ENCODE results near the gene CD274. TPM values are rescaled to one million over a fixed set of nuclear protein-coding genes. Genes with fewer than 3 reads are reported as not detected.

CD274 gene
- total and polyA plus RNA-seq, 2 donors (not counting 1 experiment from before 2014, with no cell fraction given) = 3.1 to 3.3 TPM

GRCh38 chr9:5421163-5421562 lies 29.2 kb upstream of the CD274 start:
- H3K9ac ChIP-seq (ENCODE audit: insufficient read depth, low read length) = no peak overlapping the region
- H3K27ac ChIP-seq (ENCODE audit: insufficient read depth, low read length) = no peak overlapping the region
- H3K4me1 ChIP-seq (ENCODE audit: control insufficient read depth, extremely low read depth, insufficient read depth, low read length) = no peaks in the 10 kb centered on the region
- no peak overlapping the region for H3K4me2 ChIP-seq (ENCODE audit: extremely low read depth, insufficient read depth, low read length)
- H4K20me1 ChIP-seq (ENCODE audit: control insufficient read depth, extremely low read depth, insufficient read depth, low read length) = no peaks in the 10 kb centered on the region
- TF ChIP-seq EZH2 (IDR thresholded peaks at IDR 0.05; ENCODE audit: low read length, missing control alignments) (no peak), CTCF (conservative IDR thresholded peaks at IDR 0.05 in 1 of 2, IDR thresholded peaks at IDR 0.05 in 1 of 2; ENCODE audit: low read depth in 1 of 2, low read length in 2 of 2) (no peak)
- H3K9me3 ChIP-seq (ENCODE audit: control insufficient read depth, insufficient read depth, low read depth, low read length) = no peaks in the 10 kb centered on the region
- H3K36me3 ChIP-seq (ENCODE audit: control insufficient read depth, insufficient read depth, low read length) = no peaks in the 10 kb centered on the region
- H2AFZ ChIP-seq (ENCODE audit: low read length) = no peak overlapping the region
- no peak overlapping the region for H3K4me3 ChIP-seq (replicated peaks in 1 of 4; ENCODE audit: control extremely low read depth in 1 of 4, insufficient read depth in 1 of 4, low read depth in 3 of 4, low read length in 4 of 4)
- no peaks in the 10 kb centered on the region for H3K79me2 ChIP-seq (ENCODE audit: control insufficient read depth, insufficient read depth, low read length)
- DNase-seq (ENCODE audit: low read depth in 2 of 2) = no peak
- H3K27me3 ChIP-seq (ENCODE audit: control insufficient read depth, insufficient read depth, low read length) = no peaks in the 10 kb centered on the region

- no peaks in the 10 kb centered on the region for H3K36me3 ChIP-seq (ENCODE audit: control insufficient read depth, insufficient read depth, low read length)
- no peaks in the 10 kb centered on the region for H3K79me2 ChIP-seq (ENCODE audit: control insufficient read depth, insufficient read depth, low read length)
- H4K20me1 ChIP-seq (ENCODE audit: control insufficient read depth, extremely low read depth, insufficient read depth, low read length) = no peaks in the 10 kb centered on the region
- DNase-seq (ENCODE audit: low read depth in 2 of 2) = no peak
- no peak overlapping the region for H3K9ac ChIP-seq (ENCODE audit: insufficient read depth, low read length)
- H3K4me2 ChIP-seq (ENCODE audit: extremely low read depth, insufficient read depth, low read length) = no peak overlapping the region
- TF ChIP-seq EZH2 (IDR thresholded peaks at IDR 0.05; ENCODE audit: low read length, missing control alignments) (no peak), CTCF (conservative IDR thresholded peaks at IDR 0.05 in 1 of 2, IDR thresholded peaks at IDR 0.05 in 1 of 2; ENCODE audit: low read depth in 1 of 2, low read length in 2 of 2) (no peak)
- H3K27me3 ChIP-seq (ENCODE audit: control insufficient read depth, insufficient read depth, low read length) = no peaks in the 10 kb centered on the region
- H3K27ac ChIP-seq (ENCODE audit: insufficient read depth, low read length) = no peak overlapping the region
- H3K4me1 ChIP-seq (ENCODE audit: control insufficient read depth, extremely low read depth, insufficient read depth, low read length) = no peaks in the 10 kb centered on the region
- no peak overlapping the region for H3K4me3 ChIP-seq (replicated peaks in 1 of 4; ENCODE audit: control extremely low read depth in 1 of 4, insufficient read depth in 1 of 4, low read depth in 3 of 4, low read length in 4 of 4)
- H2AFZ ChIP-seq (ENCODE audit: low read length) = no peak overlapping the region
- H3K9me3 ChIP-seq (ENCODE audit: control insufficient read depth, insufficient read depth, low read depth, low read length) = no peaks in the 10 kb centered on the region
Measured at GRCh38 chr9:5422276-5422675, 28.1 kb upstream of the CD274 start.

DNA sequence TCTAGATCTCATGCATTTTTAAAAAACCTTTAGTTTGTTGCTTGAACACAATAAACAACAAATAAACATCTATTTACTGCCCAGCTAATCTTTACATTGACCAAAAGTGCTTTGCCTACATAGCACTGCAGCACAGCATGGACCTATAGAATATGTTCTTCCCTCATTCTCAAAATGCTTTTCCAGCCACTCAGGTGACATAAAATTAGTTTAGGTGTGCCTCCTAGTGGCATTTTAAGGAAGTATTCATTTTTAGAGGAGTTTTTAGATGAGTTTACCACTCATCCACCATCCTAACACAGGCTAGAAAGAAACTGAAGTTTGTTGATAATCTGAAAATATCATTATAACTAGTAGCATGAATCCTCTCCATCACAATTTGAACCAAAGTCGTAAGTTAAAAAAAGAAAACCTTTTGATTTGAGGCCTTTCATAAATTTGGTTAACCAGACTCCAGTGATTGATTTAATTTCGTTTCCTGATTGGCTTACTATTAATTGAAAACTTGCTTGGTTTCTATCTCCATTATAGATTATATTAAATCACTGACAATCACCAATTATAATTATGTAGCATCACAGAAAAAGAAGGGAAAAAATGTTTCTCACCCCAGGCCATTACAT lies 25.2 kb upstream of the CD274 start:
- peak in 1 of 2 donors; percentile 53 for DNase-seq (ENCODE audit: low read depth in 2 of 2)
- H3K79me2 ChIP-seq (ENCODE audit: control insufficient read depth, insufficient read depth, low read length) = no peaks in the 10 kb centered on the region
- H3K4me2 ChIP-seq (ENCODE audit: extremely low read depth, insufficient read depth, low read length) = no peak overlapping the region

More for the DNA sequence above, 25.2 kb upstream of the CD274 start:
- no peaks in the 10 kb centered on the region for H3K36me3 ChIP-seq (ENCODE audit: control insufficient read depth, insufficient read depth, low read length)
- peak; percentile 12 to 51 for TF ChIP-seq CTCF (conservative IDR thresholded peaks at IDR 0.05 in 1 of 2, IDR thresholded peaks at IDR 0.05 in 1 of 2; ENCODE audit: low read depth in 1 of 2, low read length in 2 of 2)
- TF ChIP-seq EZH2 (IDR thresholded peaks at IDR 0.05; ENCODE audit: low read length, missing control alignments) = no peak
- no peak overlapping the region for H3K27ac ChIP-seq (ENCODE audit: insufficient read depth, low read length)
- no peak overlapping the region for H2AFZ ChIP-seq (ENCODE audit: low read length)
- no peaks in the 10 kb centered on the region for H3K9me3 ChIP-seq (ENCODE audit: control insufficient read depth, insufficient read depth, low read depth, low read length)
- H4K20me1 ChIP-seq (ENCODE audit: control insufficient read depth, extremely low read depth, insufficient read depth, low read length) = no peaks in the 10 kb centered on the region
- H3K4me1 ChIP-seq (ENCODE audit: control insufficient read depth, extremely low read depth, insufficient read depth, low read length) = no peaks in the 10 kb centered on the region
- no peaks in the 10 kb centered on the region for H3K27me3 ChIP-seq (ENCODE audit: control insufficient read depth, insufficient read depth, low read length)
- H3K4me3 ChIP-seq (replicated peaks in 1 of 4; ENCODE audit: control extremely low read depth in 1 of 4, insufficient read depth in 1 of 4, low read depth in 3 of 4, low read length in 4 of 4) = no peak overlapping the region
- H3K9ac ChIP-seq (ENCODE audit: insufficient read depth, low read length) = no peak overlapping the region

All from fibroblast of lung (primary cell).